Naive B cell (primary cell): ENCODE results near the gene TMC1. TPM values are rescaled to one million over a fixed set of nuclear protein-coding genes. Genes with fewer than 3 reads are reported as not detected.
A peak's percentile ranks its signal among the peaks of the same experiment; 100 is the strongest.

ENCODE experiments used
- ATAC-seq, 2 donors: fragments of 150-1000 bp; cut with Tn5 transposase; 2 replicates each; pipeline ENCODE4 v1.10.0; 2021; ENCODE audit warnings: low read depth in 2 of 2, mild to moderate bottlenecking in 2 of 2, moderate library complexity in 2 of 2
- DNase-seq: peaks from one replicate; pipeline ENCODE4 v3.0.0; 2022
- H3K27ac Mint-ChIP-seq, 6 donors: one replicate each; pipeline ENCODE4 v1.8.0; 2020 to 2022; ENCODE audit warnings: mild to moderate bottlenecking in 6 of 6, mixed read lengths in 6 of 6, moderate library complexity in 5 of 6, inconsistent platforms in 2 of 6
- H3K27me3 Mint-ChIP-seq, 3 donors: one replicate each; pipeline ENCODE4 v1.8.0; 2021 to 2022; ENCODE audit warnings: mixed read lengths in 3 of 3, mild to moderate bottlenecking in 1 of 3
- H3K36me3 Mint-ChIP-seq, 2 donors: one replicate each; pipeline ENCODE4 v1.8.0; 2020 to 2022; ENCODE audit warnings: mixed read lengths in 2 of 2, inconsistent platforms in 1 of 2, mild to moderate bottlenecking in 1 of 2
- H3K4me1 Mint-ChIP-seq, 3 donors: one replicate each; pipeline ENCODE4 v1.8.0; 2020 to 2022; ENCODE audit warnings: mixed read lengths in 3 of 3, inconsistent platforms in 1 of 3, mild to moderate bottlenecking in 1 of 3, moderate library complexity in 1 of 3
- H3K4me3 Mint-ChIP-seq, 8 donors: one replicate each; pipeline ENCODE4 v1.8.0; 2020 to 2022; ENCODE audit warnings: mild to moderate bottlenecking in 8 of 8, mixed read lengths in 8 of 8, moderate library complexity in 8 of 8, inconsistent platforms in 2 of 8
- H3K9me3 Mint-ChIP-seq, 7 donors: one replicate each; pipeline ENCODE4 v1.8.0; 2020 to 2022; ENCODE audit warnings: mixed read lengths in 7 of 7, mild to moderate bottlenecking in 5 of 7, inconsistent platforms in 2 of 7, moderate library complexity in 1 of 7
- polyA plus RNA-seq, 6 donors: library from polyadenylated mRNA; unstranded; fragments of 300-500 nt; fragmentation: Illumina TruSeq; gene quantifications; one replicate each; pipeline ENCODE4 v1.2.3, GENCODE V29; 2021; ENCODE audit warnings: low read depth in 6 of 6

Gene TMC1
- polyA plus RNA-seq, 6 donors from 2014 or later = not detected

GRCh38 chr9:72695365-72695764 is 174.0 kb downstream of the TMC1 start:
- no peak for ATAC-seq
- Mint-ChIP-seq H3K4me3 (no peak overlapping the region), H3K36me3 (no peaks in the 10 kb centered on the region), H3K4me1 (no peaks in the 10 kb centered on the region), H3K27ac (no peak overlapping the region), H3K9me3 (peaks cover 2 to 8% (median 4%) of the 10 kb centered on the region in 7 donors), H3K27me3 (peaks cover 4 to 9% (median 9%) of the 10 kb centered on the region in 3 donors)
- DNase-seq = no peak

GRCh38 chr9:72696511-72696910 is 175.1 kb downstream of the TMC1 start:
- H3K4me3 Mint-ChIP-seq = no peak overlapping the region
- no peak overlapping the region for H3K27ac Mint-ChIP-seq
- no peak for ATAC-seq
- H3K27me3 Mint-ChIP-seq = peaks cover 4 to 9% (median 9%) of the 10 kb centered on the region in 3 donors
- DNase-seq = no peak
- no peaks in the 10 kb centered on the region for H3K36me3 Mint-ChIP-seq
- no peaks in the 10 kb centered on the region for H3K4me1 Mint-ChIP-seq
- H3K9me3 Mint-ChIP-seq = peaks cover 0 to 5% (median 0%) of the 10 kb centered on the region in 7 donors

DNA sequence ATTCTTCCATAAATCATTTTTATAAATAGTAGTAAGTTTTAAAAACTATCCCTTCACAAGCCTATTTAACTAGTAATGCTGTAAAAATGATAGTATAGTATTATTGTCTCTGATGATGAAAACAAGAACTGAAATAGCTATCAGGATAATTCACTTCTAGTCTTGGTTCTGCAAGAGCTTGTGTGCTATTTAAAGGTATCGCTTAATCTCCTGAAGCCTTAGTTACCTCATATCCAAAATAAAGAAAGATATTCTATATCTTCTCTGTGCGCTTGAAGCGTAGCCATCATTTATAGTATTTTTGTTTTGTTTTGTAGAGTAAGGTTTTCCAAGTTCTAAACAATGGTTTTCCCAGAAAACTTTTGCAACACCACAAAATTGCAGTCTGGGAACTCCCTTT is 180.1 kb downstream of the TMC1 start:
- no peak overlapping the region for H3K27ac Mint-ChIP-seq
- H3K4me1 Mint-ChIP-seq = no peaks in the 10 kb centered on the region
- H3K27me3 Mint-ChIP-seq = peaks cover 0 to 5% (median 0%) of the 10 kb centered on the region in 3 donors
- ATAC-seq (no peak), DNase-seq (no peak)
- H3K36me3 Mint-ChIP-seq = no peaks in the 10 kb centered on the region
- H3K4me3 Mint-ChIP-seq = no peak overlapping the region
- H3K9me3 Mint-ChIP-seq = peaks cover 0 to 2% (median 0%) of the 10 kb centered on the region in 7 donors

- H3K4me3 Mint-ChIP-seq = no peak overlapping the region
- no peak overlapping the region for H3K27ac Mint-ChIP-seq
- H3K36me3 Mint-ChIP-seq = no peaks in the 10 kb centered on the region
- ATAC-seq (no peak), DNase-seq (no peak)
- no peaks in the 10 kb centered on the region for H3K27me3 Mint-ChIP-seq
- peaks cover 0 to 6% (median 0%) of the 10 kb centered on the region in 7 donors for H3K9me3 Mint-ChIP-seq
- no peaks in the 10 kb centered on the region for H3K4me1 Mint-ChIP-seq
These were observed 182.2 kb downstream of the TMC1 start for GRCh38 chr9:72703574-72703973.

DNA sequence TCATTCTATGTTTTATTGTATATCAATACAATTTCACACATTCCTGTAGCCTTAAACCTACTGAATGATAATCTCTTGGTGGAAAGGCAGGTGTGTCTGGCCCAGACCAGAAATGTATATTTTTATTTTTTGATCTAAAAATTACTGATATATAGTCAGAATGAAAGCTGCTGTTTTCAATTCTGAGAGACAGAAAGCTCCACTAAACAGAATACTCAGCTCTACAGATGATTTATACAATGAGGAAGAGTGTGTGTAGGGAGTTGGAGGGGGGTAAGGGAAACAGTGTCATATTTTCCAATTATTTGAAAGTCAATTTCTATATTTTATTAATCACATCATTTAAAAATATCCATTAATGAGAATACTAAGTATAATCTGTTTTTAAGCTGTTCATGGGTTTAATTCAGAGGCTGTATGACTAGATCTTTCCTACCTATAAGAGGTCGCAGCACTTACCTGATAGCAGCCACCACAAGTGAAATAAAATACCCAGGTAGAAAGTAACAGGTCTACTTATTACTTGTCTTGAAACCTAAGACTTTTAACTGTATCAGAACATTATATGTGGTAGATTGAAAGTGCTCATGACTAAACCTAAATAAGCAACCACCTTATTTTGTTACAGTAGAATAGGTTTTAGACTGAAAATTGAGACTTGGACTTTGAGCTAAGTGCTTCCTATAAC is 183.4 kb downstream of the TMC1 start:
- Mint-ChIP-seq H3K27me3 (no peaks in the 10 kb centered on the region), H3K36me3 (no peaks in the 10 kb centered on the region), H3K27ac (no peak overlapping the region), H3K9me3 (peaks cover 0 to 8% (median 3%) of the 10 kb centered on the region in 7 donors), H3K4me1 (no peaks in the 10 kb centered on the region), H3K4me3 (no peak overlapping the region)
- DNase-seq (no peak), ATAC-seq (no peak)

- Mint-ChIP-seq H3K27ac (no peak overlapping the region), H3K9me3 (peaks cover 0 to 8% (median 0%) of the 10 kb centered on the region in 7 donors), H3K4me1 (no peaks in the 10 kb centered on the region), H3K4me3 (no peak overlapping the region), H3K36me3 (no peaks in the 10 kb centered on the region), H3K27me3 (peaks cover 0 to 19% (median 11%) of the 10 kb centered on the region in 3 donors)
- DNase-seq (no peak), ATAC-seq (no peak)
These were observed 197.1 kb downstream of the TMC1 start for GRCh38 chr9:72718503-72718902.

GRCh38 chr9:72721067-72721466 is 199.7 kb downstream of the TMC1 start:
- Mint-ChIP-seq H3K36me3 (no peaks in the 10 kb centered on the region), H3K4me1 (no peaks in the 10 kb centered on the region), H3K27me3 (peaks cover 0 to 11% (median 10%) of the 10 kb centered on the region in 3 donors), H3K27ac (no peak overlapping the region), H3K4me3 (no peak overlapping the region), H3K9me3 (peaks cover 0 to 4% (median 0%) of the 10 kb centered on the region in 7 donors)
- ATAC-seq (no peak), DNase-seq (no peak)

DNA sequence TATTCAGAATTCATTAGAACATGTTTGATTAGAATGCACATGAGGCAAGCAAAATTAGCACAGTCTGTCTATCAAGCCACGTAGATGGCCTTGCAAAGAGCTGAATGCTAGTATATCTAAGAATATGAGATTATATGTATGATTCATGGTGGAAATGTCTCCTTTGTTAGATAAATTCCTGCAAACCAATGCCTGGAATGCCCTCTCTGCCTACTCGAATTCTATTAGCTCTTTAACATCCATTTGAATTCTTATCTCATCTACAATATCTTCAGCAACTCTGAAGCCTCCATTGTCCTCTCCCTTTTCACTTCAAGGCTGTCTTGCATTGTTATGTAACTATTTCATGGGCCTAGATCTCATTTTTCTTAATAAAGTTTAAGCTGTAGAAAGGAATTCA is 205.5 kb downstream of the TMC1 start:
- Mint-ChIP-seq H3K4me1 (no peaks in the 10 kb centered on the region), H3K4me3 (no peak overlapping the region), H3K27ac (no peak overlapping the region), H3K27me3 (peaks cover 0 to 4% (median 0%) of the 10 kb centered on the region in 3 donors), H3K36me3 (no peaks in the 10 kb centered on the region), H3K9me3 (peaks cover 0 to 2% (median 0%) of the 10 kb centered on the region in 7 donors)
- DNase-seq (no peak), ATAC-seq (no peak)

- ATAC-seq = no peak
These were observed 206.8 kb downstream of the TMC1 start for GRCh38 chr9:72728031-72728770.

DNA sequence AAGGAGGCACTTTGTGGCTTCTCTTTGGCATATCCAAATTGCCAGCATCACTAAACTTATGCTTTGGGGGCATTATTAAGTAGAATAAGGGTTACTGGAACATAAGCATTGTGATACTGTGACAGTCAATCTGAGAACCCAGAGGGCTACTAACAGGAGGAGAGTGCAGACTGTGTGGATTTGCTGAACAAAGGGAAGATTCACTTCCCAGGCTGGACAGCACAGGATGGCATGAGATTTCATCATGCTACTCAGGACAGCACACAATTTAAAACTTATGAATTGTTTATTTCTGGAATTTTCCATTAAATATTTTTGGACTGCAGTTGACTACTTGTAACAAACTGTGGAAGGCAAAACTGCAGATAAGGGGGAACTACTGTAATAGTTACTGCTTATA is 212.5 kb downstream of the TMC1 start:
- no peak for DNase-seq
- Mint-ChIP-seq H3K27me3 (no peaks in the 10 kb centered on the region), H3K27ac (no peak overlapping the region), H3K4me1 (no peaks in the 10 kb centered on the region), H3K9me3 (peaks cover 0 to 2% (median 0%) of the 10 kb centered on the region in 7 donors), H3K4me3 (no peak overlapping the region), H3K36me3 (no peaks in the 10 kb centered on the region)
- no peak for ATAC-seq

More at GRCh38 chr9:72728031-72728770, 206.8 kb downstream of the TMC1 start:
- Mint-ChIP-seq H3K9me3 (peaks cover 0 to 2% (median 0%) of the 10 kb centered on the region in 7 donors), H3K36me3 (no peaks in the 10 kb centered on the region), H3K4me1 (no peaks in the 10 kb centered on the region), H3K4me3 (no peak overlapping the region), H3K27me3 (peaks cover 0 to 4% (median 0%) of the 10 kb centered on the region in 3 donors), H3K27ac (peak overlapping the region in 1 of 6 donors; percentile 57)
- DNase-seq = no peak

- no peak for ATAC-seq
- H3K36me3 Mint-ChIP-seq = no peaks in the 10 kb centered on the region
- H3K9me3 Mint-ChIP-seq = peaks cover 0 to 2% (median 0%) of the 10 kb centered on the region in 7 donors
- H3K4me1 Mint-ChIP-seq = no peaks in the 10 kb centered on the region
- H3K27me3 Mint-ChIP-seq = no peaks in the 10 kb centered on the region
- no peak for DNase-seq
- no peak overlapping the region for H3K27ac Mint-ChIP-seq
- H3K4me3 Mint-ChIP-seq = no peak overlapping the region
These were observed 213.2 kb downstream of the TMC1 start for GRCh38 chr9:72734631-72735030.

GRCh38 chr9:72743836-72744235 is 222.4 kb downstream of the TMC1 start:
- Mint-ChIP-seq H3K4me3 (no peak overlapping the region), H3K36me3 (no peaks in the 10 kb centered on the region), H3K27ac (no peak overlapping the region), H3K27me3 (peaks cover 0 to 10% (median 2%) of the 10 kb centered on the region in 3 donors), H3K9me3 (no peaks in the 10 kb centered on the region), H3K4me1 (no peaks in the 10 kb centered on the region)
- no peak for ATAC-seq
- DNase-seq = no peak

GRCh38 chr9:72749276-72749675 is 227.9 kb downstream of the TMC1 start:
- H3K27ac Mint-ChIP-seq = no peak overlapping the region
- DNase-seq (no peak), ATAC-seq (no peak)
- H3K4me3 Mint-ChIP-seq = no peak overlapping the region
- H3K36me3 Mint-ChIP-seq = no peaks in the 10 kb centered on the region
- peaks cover 0 to 2% (median 0%) of the 10 kb centered on the region in 7 donors for H3K9me3 Mint-ChIP-seq
- H3K27me3 Mint-ChIP-seq = peaks cover 5 to 6% (median 5%) of the 10 kb centered on the region in 3 donors
- H3K4me1 Mint-ChIP-seq = no peaks in the 10 kb centered on the region

GRCh38 chr9:72751541-72751940 is 230.1 kb downstream of the TMC1 start:
- H3K9me3 Mint-ChIP-seq = peaks cover 0 to 2% (median 0%) of the 10 kb centered on the region in 7 donors
- no peaks in the 10 kb centered on the region for H3K4me1 Mint-ChIP-seq
- no peak overlapping the region for H3K4me3 Mint-ChIP-seq
- ATAC-seq (no peak), DNase-seq (no peak)
- H3K27ac Mint-ChIP-seq = no peak overlapping the region
- H3K36me3 Mint-ChIP-seq = no peaks in the 10 kb centered on the region
- peaks cover 5 to 6% (median 5%) of the 10 kb centered on the region in 3 donors for H3K27me3 Mint-ChIP-seq
